SKM-1 treated with dmso at 0.1 percent for 144 hours (cell line): ENCODE data around the gene DNAJC5.
"Not testable (repeated sequence)": the region's sequence is repeated elsewhere in the genome, so short reads cannot be mapped to it uniquely, and the experiment has no call there.

Source experiments
- DNase-seq: peaks from one replicate; lab custom pipeline; 2025; ENCODE audit not compliant: unreplicated experiment; lab: John Stamatoyannopoulos, UW

Gene DNAJC5

DNA sequence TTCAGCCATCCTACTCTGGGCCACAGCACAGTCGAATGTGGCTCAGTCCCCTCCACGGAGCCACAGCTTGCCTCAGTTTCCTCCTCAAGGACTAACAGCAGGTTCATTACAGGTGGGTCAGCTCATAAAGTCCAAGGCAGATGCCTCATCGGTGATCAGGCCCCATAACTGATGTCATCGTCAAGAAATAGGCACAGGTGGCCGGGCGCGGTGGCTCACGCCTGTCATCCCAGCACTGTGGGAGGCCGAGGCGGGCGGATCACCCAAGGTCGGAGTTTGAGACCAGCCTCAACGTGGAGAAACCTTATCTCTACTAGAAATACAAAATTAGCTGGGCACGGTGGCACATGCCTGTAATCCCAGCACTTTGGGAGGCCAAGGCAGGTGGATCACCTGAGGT is 57.8 kb downstream of the DNAJC5 start:
- no peak for DNase-seq

- DNase-seq, result no peak
Observed at GRCh38 chr20:63953764-63954429, 59.0 kb downstream of the DNAJC5 start.

DNA sequence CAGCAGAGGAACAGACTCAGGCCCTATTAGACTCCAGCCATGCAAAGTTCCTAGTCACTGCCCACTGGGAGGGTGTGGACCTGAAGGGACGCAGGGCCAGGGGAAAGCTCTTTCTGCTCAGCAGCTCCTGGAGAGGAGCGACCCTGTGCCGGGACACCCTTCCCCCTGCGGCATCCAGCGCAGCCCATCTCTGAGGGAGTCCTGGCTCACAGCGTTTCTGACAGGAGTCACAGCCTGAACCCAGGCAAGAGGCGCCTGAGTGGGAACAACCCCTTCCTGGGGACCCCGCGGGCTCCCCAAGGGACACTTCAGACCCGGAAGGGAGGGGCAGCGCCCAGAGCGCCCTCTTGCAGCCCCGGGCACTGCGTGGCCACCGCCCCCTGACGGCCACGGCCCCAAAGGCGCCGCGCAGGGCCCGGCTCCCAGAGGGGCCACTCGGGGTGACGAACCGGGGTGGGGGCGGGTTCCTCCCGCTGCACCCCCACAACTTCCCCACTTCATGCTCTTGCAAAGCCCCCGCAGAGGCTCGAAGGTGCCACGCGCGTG is 60.4 kb downstream of the DNAJC5 start:
- DNase-seq, result no peak

- DNase-seq, result peak; percentile 65
Observed at GRCh38 chr20:63955827-63956663, 61.1 kb downstream of the DNAJC5 start, which contains the start of gene UCKL1. Gene UCKL1 (minus strand): TSS chr20:63956416. CDS start chr20:63956372, 44 bp downstream.

DNA sequence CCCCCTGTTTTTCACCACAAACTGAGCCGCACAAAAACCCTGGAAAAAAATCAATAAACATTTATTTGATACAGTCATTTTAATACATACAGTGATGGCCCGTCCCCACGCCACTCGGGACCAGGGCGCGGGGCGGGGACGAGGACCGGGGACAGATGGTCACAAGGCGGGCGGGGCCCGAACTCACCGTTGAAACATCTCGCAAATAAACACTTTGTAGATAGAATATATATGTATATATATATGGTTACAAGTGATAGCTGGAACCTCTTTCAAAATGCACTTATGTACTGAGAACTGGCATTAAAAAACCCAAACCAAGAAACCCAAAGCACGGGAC is 61.7 kb downstream of the DNAJC5 start:
- no peak for DNase-seq

DNA sequence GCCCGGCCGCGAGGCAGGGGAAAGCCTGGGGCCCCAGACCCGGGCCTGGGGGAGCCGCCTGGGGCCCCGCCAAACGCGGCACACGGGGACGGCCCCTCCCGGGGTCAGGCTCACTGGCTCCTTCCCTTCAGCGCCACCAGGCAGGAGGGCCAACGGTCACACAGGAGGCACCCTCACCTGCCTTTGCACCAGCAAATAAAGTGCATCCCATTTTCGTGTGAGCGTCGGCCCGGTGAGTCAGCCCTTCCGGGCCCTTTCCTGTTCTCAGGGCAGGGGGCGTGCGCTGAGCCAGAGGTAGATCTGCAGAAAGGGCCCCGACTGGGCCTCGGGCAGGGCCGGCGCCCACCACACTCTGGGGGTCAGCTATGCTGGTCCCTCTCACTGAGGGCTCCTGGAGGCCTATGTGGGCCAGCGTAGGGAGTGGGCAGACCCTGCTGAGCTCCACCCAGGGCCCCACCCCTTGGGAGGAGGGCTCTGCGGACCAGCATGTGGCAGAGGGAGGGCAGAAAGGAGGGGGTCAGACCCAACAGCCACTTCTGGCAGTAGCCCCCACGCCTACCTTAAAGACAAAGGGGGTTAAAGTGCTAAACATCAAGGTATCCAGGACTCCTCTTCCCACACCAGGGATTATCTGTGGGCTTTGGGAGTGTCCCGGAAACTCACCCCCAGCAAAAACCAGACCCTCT is 62.2 kb downstream of the DNAJC5 start:
- DNase-seq, result no peak

GRCh38 chr20:63957690-63958441 is 62.9 kb downstream of the DNAJC5 start:
- no peak for DNase-seq

GRCh38 chr20:63958471-63958870 is 63.5 kb downstream of the DNAJC5 start:
- no peak for DNase-seq

GRCh38 chr20:63958964-63959698 is 64.2 kb downstream of the DNAJC5 start:
- DNase-seq, result no peak

DNA sequence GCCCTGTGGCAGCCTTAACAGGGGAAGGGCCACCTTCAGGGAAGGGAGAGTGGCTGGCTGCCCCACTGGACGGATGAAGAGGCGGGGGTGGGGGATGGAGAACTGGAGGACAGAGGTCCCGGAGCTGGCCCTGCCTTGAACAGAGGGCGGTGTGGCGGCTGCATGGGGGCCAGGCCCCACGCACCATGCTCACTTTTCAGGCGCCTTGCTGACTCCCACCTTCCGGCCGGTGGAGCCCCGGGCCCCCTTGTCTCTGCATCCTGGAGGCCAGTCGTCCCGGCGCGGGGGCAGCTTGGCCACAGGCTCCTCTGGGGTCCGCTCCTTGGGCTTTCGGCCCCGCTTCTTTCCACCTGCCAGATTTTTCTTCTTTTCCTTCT is 64.8 kb downstream of the DNAJC5 start:
- no peak for DNase-seq

DNA sequence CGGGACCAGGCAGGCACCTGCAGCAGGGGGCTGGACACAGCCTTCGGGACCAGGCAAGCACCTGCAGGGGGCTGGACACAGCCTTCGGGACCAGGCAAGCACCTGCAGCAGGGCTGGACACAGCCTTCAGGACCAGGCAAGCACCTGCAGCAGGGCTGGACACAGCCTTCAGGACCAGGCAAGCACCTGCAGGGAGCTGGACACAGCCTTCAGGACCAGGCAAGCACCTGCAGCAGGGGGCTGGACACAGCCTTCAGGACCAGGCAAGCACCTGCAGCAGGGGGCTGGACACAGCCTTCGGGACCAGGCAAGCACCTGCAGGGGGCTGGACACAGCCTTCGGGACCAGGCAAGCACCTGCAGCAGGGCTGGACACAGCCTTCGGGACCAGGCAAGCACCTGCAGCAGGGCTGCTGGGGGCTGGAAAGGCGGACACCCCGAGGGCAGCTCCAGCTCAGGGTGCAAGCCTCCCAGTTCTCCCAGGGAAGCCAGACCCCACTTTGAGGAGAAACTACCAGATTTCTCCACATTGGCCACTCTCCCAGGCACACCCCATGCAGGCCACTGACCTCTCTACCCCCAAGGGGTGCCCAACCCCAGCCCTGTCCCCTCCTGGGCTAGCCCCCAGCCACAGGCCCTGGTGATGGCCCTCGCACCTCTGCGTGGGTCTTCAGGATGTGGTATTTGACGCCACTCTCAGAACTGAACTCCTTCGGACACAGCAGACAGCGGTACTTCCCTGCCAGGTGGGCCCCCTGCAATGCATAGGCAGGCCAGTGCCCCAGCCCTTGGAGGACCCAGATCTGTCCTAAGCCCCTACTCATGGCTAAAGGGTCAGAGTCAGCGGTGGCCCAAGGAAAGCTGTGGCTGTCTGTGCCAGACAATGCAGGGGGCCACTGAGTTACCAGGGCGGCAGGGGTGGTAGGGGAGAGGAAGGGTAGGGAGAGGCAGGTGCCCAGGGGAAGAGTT is 66.0 kb downstream of the DNAJC5 start:
- DNase-seq, result not testable (repeated sequence)

DNA sequence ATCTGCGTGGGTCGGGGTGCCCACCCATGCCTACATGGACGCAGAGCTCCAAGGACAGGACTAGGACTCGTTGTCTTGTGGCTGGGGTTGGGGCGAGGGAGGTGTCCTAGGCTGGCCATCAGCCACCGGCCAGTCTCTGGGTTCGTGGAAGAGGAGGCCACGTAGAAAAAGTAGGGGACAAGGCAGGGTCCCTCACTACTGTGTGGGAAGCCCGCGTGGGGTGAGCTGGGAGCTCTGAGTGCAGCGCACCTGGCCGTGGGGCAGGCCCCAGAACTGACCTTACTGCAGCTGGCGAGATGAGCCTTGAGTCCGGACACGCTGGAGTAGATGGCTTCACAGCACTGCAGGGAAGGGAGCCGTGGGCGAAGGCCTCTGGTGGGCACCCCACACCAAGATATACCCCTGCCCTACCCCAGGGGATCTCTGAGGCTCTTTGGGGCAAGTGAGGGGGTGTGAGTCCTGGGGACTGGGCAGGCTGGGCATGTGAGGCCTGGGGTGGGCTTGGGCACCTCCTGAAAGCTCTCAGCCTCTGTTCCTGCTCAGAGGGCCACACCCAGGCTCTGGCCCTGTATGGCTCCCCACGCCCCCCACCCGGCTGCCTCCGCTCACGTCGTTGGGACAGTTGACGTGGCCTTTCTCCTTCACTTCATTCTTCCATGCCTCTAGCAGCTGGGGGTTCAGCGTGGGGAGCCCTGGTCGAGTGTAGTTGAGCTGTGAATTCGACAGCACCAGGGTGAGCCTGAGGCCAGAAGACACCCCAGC is 66.9 kb downstream of the DNAJC5 start:
- no peak for DNase-seq

GRCh38 chr20:63962426-63963347 is 67.8 kb downstream of the DNAJC5 start:
- no peak for DNase-seq

DNA sequence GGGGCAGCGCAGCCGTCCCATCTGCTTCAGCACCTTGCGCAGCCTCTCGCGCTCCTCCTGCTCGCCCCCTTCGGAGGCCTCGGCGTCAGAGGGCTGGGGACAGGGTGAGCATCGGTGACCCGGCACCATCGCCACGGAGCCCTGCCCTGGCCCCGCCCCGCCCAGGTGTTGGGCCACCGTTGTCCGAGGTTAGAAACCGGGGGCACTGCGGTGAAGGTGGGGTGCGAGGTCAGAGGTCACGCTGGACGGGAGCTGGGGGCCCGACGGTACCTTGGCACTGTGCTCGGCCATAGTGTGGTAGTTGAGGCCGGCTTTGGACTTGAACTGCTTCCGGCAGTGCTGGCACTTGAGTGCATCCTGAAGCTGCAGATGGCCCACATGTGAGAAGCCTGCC is 68.4 kb downstream of the DNAJC5 start:
- no peak for DNase-seq

GRCh38 chr20:63963784-63964301 is 68.9 kb downstream of the DNAJC5 start:
- no peak for DNase-seq

DNA sequence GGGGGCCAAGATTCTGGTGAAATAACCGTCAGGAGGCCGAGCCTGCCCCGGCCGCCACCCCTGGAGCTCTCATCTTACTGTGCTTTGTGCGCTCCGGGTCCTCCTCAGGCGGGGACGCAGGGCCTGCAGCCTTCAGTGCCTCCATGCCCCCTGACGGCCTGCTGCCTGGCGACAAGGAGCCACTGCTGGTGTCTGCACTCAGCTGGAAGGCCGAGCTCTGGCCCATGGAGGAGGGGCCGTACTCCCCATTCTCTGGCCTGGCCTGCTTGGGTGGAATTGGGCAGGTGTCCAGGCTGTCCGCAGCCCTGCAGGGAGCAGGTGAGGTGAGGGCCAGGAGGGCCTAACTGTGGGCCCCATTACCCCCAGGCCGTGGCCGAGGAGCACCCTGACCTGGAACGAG is 69.5 kb downstream of the DNAJC5 start:
- no peak for DNase-seq
